Endothelial cell of umbilical vein (primary cell): ENCODE results near the gene DKK3. TPM values are rescaled to one million over a fixed set of nuclear protein-coding genes. Genes with fewer than 3 reads are reported as not detected.

Experiments
- BruUV-seq: library from RNA; stranded (reverse); fragments of 400-500 nt; replicated peaks from 2 replicates; lab custom pipeline; 2021; lab: Mats Ljungman, UMichigan
- CTCF ChIA-PET: fragments of 300-600, 350-600 bp; sonication (Branson Sonifier 250); formaldehyde crosslinking; loops from one replicate; lab custom pipeline; 2021; ENCODE audit warnings: antibody characterized with exemption, inconsistent platforms; lab: Charles Lee
- POLR2A ChIA-PET: fragments of 300-600, 350-600 bp; sonication (Branson Sonifier 250); formaldehyde crosslinking; loops from one replicate; lab custom pipeline; 2021; ENCODE audit warnings: antibody characterized with exemption, inconsistent platforms; lab: Charles Lee
- DNase-seq: peaks from one replicate; pipeline ENCODE4 v3.0.0-alpha.2; 2011; ENCODE audit warnings: low read depth, low spot score
- FAIRE-seq: peaks from 2 replicates; lab custom pipeline; 2011; peaks lifted over from hg19 to GRCh38; lab: Jason Lieb, UNC
- H2AFZ ChIP-seq: 2 replicates; pipeline ENCODE4 v1.6.0; 2012; ENCODE audit warnings: low read depth, low read length, control low read depth, inconsistent platforms
- H3K27ac ChIP-seq: 2 replicates; pipeline ENCODE4 v1.5.1; 2011; ENCODE audit warnings: low read depth, mild to moderate bottlenecking, control low read depth, low read length, moderate library complexity; ENCODE audit not compliant: insufficient read depth
- H3K27me3 ChIP-seq, 2 experiments: 2 replicates each; pipeline versions ENCODE4 v1.6.0 to v1.6.1; 2011; ENCODE audit warnings: low read length in 2 of 2, mixed read lengths in 1 of 2; ENCODE audit not compliant: control insufficient read depth in 2 of 2, insufficient read depth in 2 of 2
- H3K36me3 ChIP-seq, 2 experiments: 2 replicates in 1 of 2; 3 replicates in 1 of 2; pipeline ENCODE4 v1.5.1; 2011; ENCODE audit warnings: low read length in 2 of 2, mild to moderate bottlenecking in 1 of 2, moderate library complexity in 1 of 2; ENCODE audit not compliant: control insufficient read depth in 2 of 2, insufficient read depth in 2 of 2; ENCODE audit errors: extremely low read depth in 1 of 2
- H3K4me1 ChIP-seq: 3 replicates; pipeline ENCODE4 v1.5.1; 2011; ENCODE audit warnings: mild to moderate bottlenecking, low read length; ENCODE audit not compliant: control insufficient read depth, insufficient read depth; ENCODE audit errors: extremely low read depth
- H3K4me2 ChIP-seq: 2 replicates; pipeline ENCODE4 v1.6.1; 2011; ENCODE audit warnings: low read length, control low read depth, mixed read lengths; ENCODE audit not compliant: insufficient read depth
- H3K4me3 ChIP-seq, 3 experiments: fragments of 200-600 bp in 1 of 3; sonication (generic), shearing (Covaris generic) in 1 of 3; replicated peaks in 1 of 3; 2 replicates each; pipeline ENCODE4 v1.5.1; 2011 to 2016; ENCODE audit warnings: control low read depth in 3 of 3, low read length in 3 of 3, mild to moderate bottlenecking in 2 of 3, inconsistent platforms in 1 of 3, low read depth in 1 of 3, moderate library complexity in 1 of 3; ENCODE audit not compliant: insufficient read depth in 1 of 3
- H3K79me2 ChIP-seq: 2 replicates; pipeline ENCODE4 v1.6.0; 2012; ENCODE audit warnings: low read length, inconsistent platforms; ENCODE audit not compliant: control insufficient read depth, insufficient read depth
- H3K9ac ChIP-seq: replicated peaks from 2 replicates; pipeline ENCODE3; 2011; ENCODE audit warnings: low read length, control low read depth; ENCODE audit not compliant: insufficient read depth; ENCODE audit errors: extremely low read depth
- H3K9me1 ChIP-seq: replicated peaks from 3 replicates; pipeline ENCODE4 v1.6.0; 2011; ENCODE audit warnings: mild to moderate bottlenecking, low read length; ENCODE audit not compliant: control insufficient read depth, insufficient read depth; ENCODE audit errors: extremely low read depth
- H3K9me3 ChIP-seq: replicated peaks from 2 replicates; pipeline ENCODE4 v1.5.1; 2012; ENCODE audit warnings: low read length, inconsistent platforms; ENCODE audit not compliant: control insufficient read depth, insufficient read depth
- H4K20me1 ChIP-seq: replicated peaks from 2 replicates; pipeline ENCODE3; 2011; ENCODE audit warnings: mild to moderate bottlenecking, low read length; ENCODE audit not compliant: control insufficient read depth, insufficient read depth; ENCODE audit errors: extremely low read depth
- FOS ChIP-seq: IDR thresholded peaks from 2 replicates; pipeline ENCODE4 v1.6.1; 2011; ENCODE audit warnings: mild to moderate bottlenecking, low read length, moderate library complexity, borderline replicate concordance; ENCODE audit not compliant: insufficient read depth
- GATA2 ChIP-seq: IDR thresholded peaks from 2 replicates; pipeline ENCODE4 v1.7.0; 2011; ENCODE audit warnings: low read depth, mild to moderate bottlenecking, moderate library complexity, mixed read lengths, low read length; ENCODE audit not compliant: insufficient read length, insufficient read depth
- JUN ChIP-seq: IDR thresholded peaks from 2 replicates; pipeline ENCODE4 v1.6.1; 2011; ENCODE audit warnings: borderline replicate concordance, low read depth; ENCODE audit not compliant: insufficient read length, insufficient read depth
- MYC ChIP-seq: IDR thresholded peaks from one replicate; pipeline ENCODE4 v1.6.1; 2011; ENCODE audit warnings: mild to moderate bottlenecking, low read depth, low read length
- POLR2AphosphoS5 ChIP-seq: IDR thresholded peaks from 2 replicates; pipeline ENCODE4 v1.6.1; 2012; ENCODE audit warnings: low read depth, mild to moderate bottlenecking, control low read depth, low read length, moderate library complexity; ENCODE audit not compliant: insufficient read depth
- dilution Hi-C: fragments of 300-500 bp; cut with MboI; formaldehyde crosslinking; loops from one replicate; pipeline ENCODE4 v1.15.0; 2019; ENCODE audit warnings: low sequenced_read_pairs; ENCODE audit not compliant: extremely low pct_ligation_motif_present
- intact Hi-C: fragments of 100-400 bp; cut with micrococcal nuclease; formaldehyde crosslinking; loops from one replicate; pipeline ENCODE4 v1.10.0; 2022
- polyA plus RNA-seq, 4 experiments: library from polyadenylated mRNA; depleted of rRNA in 3 of 4; stranded (reverse) in 3 of 4; unstranded in 1 of 4; fragments of >200 nt; gene quantifications; 2 replicates each; pipeline versions ENCODE4 v1.2.1 to v1.2.3, GENCODE V29; 2011 to 2012; ENCODE audit warnings: missing spikeins in 1 of 4
- total RNA-seq: library from RNA; stranded (reverse); gene quantifications from 2 replicates; pipeline ENCODE4 v1.2.3, GENCODE V29; 2021

Gene DKK3
- total and polyA plus RNA-seq, 2 donors (not counting 3 experiments of a cell fraction or from before 2014, with no cell fraction given): 131 to 335 TPM

GRCh38 chr11:12017865-12018453, 9.5 kb upstream of the DKK3 start:
- TF ChIP-seq GATA2 (no peak), JUN (no peak), MYC (no peak), POLR2AphosphoS5 (no peak)
- intact Hi-C loops (no loop called here), dilution Hi-C loops (no loop called here)
- no peaks in the 10 kb centered on the region for H3K9me3 ChIP-seq
- no peaks in the 10 kb centered on the region for H3K27me3 ChIP-seq
- H3K79me2 ChIP-seq: no peaks in the 10 kb centered on the region
- no peak overlapping the region for H3K4me3 ChIP-seq
- H4K20me1 ChIP-seq: no peaks in the 10 kb centered on the region
- peaks cover 22% of the 10 kb centered on the region for H3K4me1 ChIP-seq
- POLR2A ChIA-PET: no interaction called here
- DNase-seq (peak; percentile 53), FAIRE-seq (no peak)
- H3K4me2 ChIP-seq: no peak overlapping the region
- no peak overlapping the region for H2AFZ ChIP-seq
- no TSS peak for BruUV-seq
- H3K9me1 ChIP-seq: no peaks in the 10 kb centered on the region
- CTCF ChIA-PET: interaction anchor here (1.2 to 2.6 kb wide), 4 partner anchors 26 to 87 kb away, joined by 3 to 8 read pairs (median 5); no protein-coding TSS in a partner anchor
- H3K9ac ChIP-seq: no peak overlapping the region
- no peaks in the 10 kb centered on the region for H3K36me3 ChIP-seq
- H3K27ac ChIP-seq: no peak overlapping the region

- Histone ChIP-seq H3K27me3 (no peaks in the 10 kb centered on the region), H3K4me1 (peaks cover 22% of the 10 kb centered on the region), H3K9ac (no peak overlapping the region), H3K9me3 (no peaks in the 10 kb centered on the region), H3K27ac (peak overlapping the region; percentile 8), H3K9me1 (no peaks in the 10 kb centered on the region), H4K20me1 (no peaks in the 10 kb centered on the region), H3K4me2 (peak overlapping the region; percentile 29), H3K79me2 (no peaks in the 10 kb centered on the region), H3K36me3 (no peaks in the 10 kb centered on the region), H2AFZ (peak overlapping the region; percentile 29), H3K4me3 (no peak overlapping the region)
- intact Hi-C loops: no loop called here
- dilution Hi-C loops: no loop called here
- TF ChIP-seq JUN (peak; percentile 3), FOS (no peak)
- ChIA-PET POLR2A (no interaction called here), CTCF (interaction anchor here (0.6 to 1.6 kb wide), 4 partner anchors 27 to 264 kb away, joined by 3 to 7 read pairs (median 3); no protein-coding TSS in a partner anchor)
- BruUV-seq: no TSS peak
- DNase-seq: peak; percentile 97
- peak; percentile 56 for FAIRE-seq
Observed at GRCh38 chr11:12017243-12017678, 8.8 kb upstream of the DKK3 start.
